SK-N-SH (cell line): ENCODE results near the gene BRME1.

Experiments used
- CTCF ChIP-seq: fragments of 200-600 bp; sonication (generic); IDR thresholded peaks from 2 replicates; pipeline ENCODE4 v1.6.1; 2017; ENCODE audit warnings: antibody characterized with exemption, mild to moderate bottlenecking, moderate library complexity
- EP300 ChIP-seq, 2 experiments: IDR thresholded peaks; 2 replicates each; pipeline versions ENCODE4 v1.4.0 to v1.6.1; 2012; ENCODE audit warnings: borderline replicate concordance in 1 of 2, low read depth in 1 of 2, low read length in 1 of 2
- MAX ChIP-seq: IDR thresholded peaks from 2 replicates; pipeline ENCODE4 v1.4.0; 2012; ENCODE audit warnings: low read depth
- RCOR1 ChIP-seq: fragments of 150-350 bp; IDR thresholded peaks from 2 replicates; pipeline ENCODE4 v1.6.1; 2017; ENCODE audit warnings: antibody characterized with exemption, low read length
- RFX5 ChIP-seq: IDR thresholded peaks from 2 replicates; pipeline ENCODE4 v1.6.1; 2012; ENCODE audit warnings: mild to moderate bottlenecking, improper control_type of control experiment, low read length
- TCF12 ChIP-seq: IDR thresholded peaks from 2 replicates; pipeline ENCODE4 v1.4.0; 2012
- YY1 ChIP-seq: IDR thresholded peaks from 2 replicates; pipeline ENCODE4 v1.4.0; 2012; ENCODE audit warnings: low read depth, mild to moderate bottlenecking

- TF ChIP-seq RFX5 = no peak
- TF ChIP-seq CTCF = no peak
- TF ChIP-seq EP300 (IDR thresholded peaks at IDR 0.05; ENCODE audit: borderline replicate concordance in 1 of 2, low read depth in 1 of 2, low read length in 1 of 2) = no peak
- TF ChIP-seq MAX = no peak
- TF ChIP-seq RCOR1 = no peak
- TF ChIP-seq TCF12 = no peak
- TF ChIP-seq YY1 = no peak
These were observed 31.8 kb upstream of the BRME1 start for GRCh38 chr19:13937479-13938300.
